GM21717 (cell line): ENCODE data around the gene EBF4.

Experiments used
- ATAC-seq: cut with Tn5 transposase; IDR thresholded peaks from one replicate; pipeline ENCODE4 v1.9.1; 2021; ENCODE audit warnings: mild to moderate bottlenecking, moderate library complexity; ENCODE audit not compliant: unreplicated experiment

EBF4 gene

GRCh38 chr20:2741881-2742280 lies 49.3 kb downstream of the EBF4 start:
- no peak for ATAC-seq

- no peak for ATAC-seq
Measured at GRCh38 chr20:2742431-2742830, 49.9 kb downstream of the EBF4 start.

GRCh38 chr20:2742934-2743559 lies 50.5 kb downstream of the EBF4 start:
- ATAC-seq = no peak

- ATAC-seq = no peak
Measured at GRCh38 chr20:2745060-2745910, 52.7 kb downstream of the EBF4 start.

- ATAC-seq = no peak
Measured at GRCh38 chr20:2745936-2746635, 53.5 kb downstream of the EBF4 start.

- ATAC-seq = no peak
Measured at GRCh38 chr20:2746636-2747265, 54.2 kb downstream of the EBF4 start.

GRCh38 chr20:2747676-2748235 lies 55.2 kb downstream of the EBF4 start:
- ATAC-seq = no peak

- ATAC-seq = no peak
Measured at GRCh38 chr20:2748551-2749342, 56.2 kb downstream of the EBF4 start.

- no peak for ATAC-seq
Measured at GRCh38 chr20:2749343-2749950, 56.9 kb downstream of the EBF4 start.

GRCh38 chr20:2749951-2750490 lies 57.4 kb downstream of the EBF4 start:
- ATAC-seq = no peak

GRCh38 chr20:2750491-2751251 lies 58.1 kb downstream of the EBF4 start:
- ATAC-seq = no peak

- ATAC-seq = no peak
Measured at GRCh38 chr20:2751347-2751877, 58.8 kb downstream of the EBF4 start.

GRCh38 chr20:2751878-2752566 lies 59.4 kb downstream of the EBF4 start:
- no peak for ATAC-seq

GRCh38 chr20:2752567-2753460 lies 60.2 kb downstream of the EBF4 start:
- ATAC-seq = no peak

- ATAC-seq = no peak
Measured at GRCh38 chr20:2753461-2754040, 61.0 kb downstream of the EBF4 start.

GRCh38 chr20:2754424-2754823 lies 61.8 kb downstream of the EBF4 start:
- no peak for ATAC-seq
